ENCODE data around the gene TRIM32.

Gene TRIM32

DNA sequence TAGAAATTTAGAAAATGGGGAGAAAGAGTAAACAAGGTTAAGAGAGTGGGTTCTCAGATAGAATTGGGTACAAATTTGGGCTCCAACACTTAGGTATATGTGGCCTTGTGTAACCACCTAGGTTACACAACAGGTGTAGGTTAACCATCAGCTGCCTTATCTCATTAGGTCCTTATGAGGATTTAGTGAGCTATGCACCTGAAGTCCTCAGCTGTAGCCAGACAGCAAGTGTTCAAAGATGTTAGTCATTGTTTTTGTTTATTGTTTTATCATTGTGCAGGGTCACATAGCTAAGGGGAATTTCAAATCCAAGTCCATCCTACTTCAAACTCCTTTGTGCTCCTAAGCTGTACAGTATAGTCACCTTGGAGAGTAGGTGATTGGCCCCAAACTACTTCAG, 970 bp upstream of the TRIM32 start:
- TF ChIP-seq EZH2 (IDR thresholded peaks at IDR 0.05; ENCODE audit: borderline replicate concordance, low read length): no peak
- TF ChIP-seq CTCF (IDR thresholded peaks at IDR 0.05; ENCODE audit: low read length): no peak
- Histone ChIP-seq H3K4me1 (ENCODE audit: insufficient read depth, low read length, severe bottlenecking) (peaks cover 29% of the 10 kb centered on the region), H3F3A (ENCODE audit: insufficient read depth, low read length) (no peaks in the 10 kb centered on the region), H3K4me2 (ENCODE audit: low read length) (peak overlapping the region; percentile 81), H3K9me3 (ENCODE audit: low read length) (0 out of 2 replicates have a peak, but pooled peaks cover 7% of the 10 kb centered on the region), H3K27ac (ENCODE audit: low read depth, low read length, poor library complexity, severe bottlenecking) (no peak overlapping the region), H3K4me3 (ENCODE audit: low read depth, low read length, poor library complexity, severe bottlenecking) (peak overlapping the region; percentile 99), H4K20me1 (ENCODE audit: insufficient read depth, low read length) (no peaks in the 10 kb centered on the region), H3K9ac (ENCODE audit: low read length) (peak overlapping the region; percentile 93; the same call in 1 of the 2 replicates), H3K9me2 (ENCODE audit: low read depth, low read length) (no peaks in the 10 kb centered on the region), H3K27me3 (ENCODE audit: insufficient read depth, low read length) (no peaks in the 10 kb centered on the region), H3K36me3 (ENCODE audit: insufficient read depth, low read length) (no peaks in the 10 kb centered on the region), H3K79me2 (ENCODE audit: insufficient read depth, low read length) (peaks cover 7% of the 10 kb centered on the region; the same call in 1 of the 2 replicates), H2AFZ (ENCODE audit: low read length) (no peak overlapping the region)

DNA sequence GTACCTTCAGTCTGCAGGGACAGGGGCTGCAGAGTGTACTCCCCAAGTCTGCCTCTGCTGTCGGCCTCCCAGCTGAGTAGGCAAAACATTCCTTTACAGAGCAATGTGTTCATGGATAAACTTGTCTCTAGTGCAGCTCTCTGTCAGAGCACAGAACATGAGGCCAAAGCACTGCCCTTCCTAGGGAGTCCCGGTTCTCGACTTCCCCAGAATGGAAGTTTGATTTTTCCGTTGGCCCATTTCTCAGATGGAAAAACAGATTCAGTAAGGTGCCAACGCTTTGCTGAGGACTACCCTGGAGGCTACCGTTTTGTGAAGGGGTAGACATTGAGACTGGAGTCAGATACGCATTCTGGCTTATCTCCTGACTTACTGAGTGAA, 422 bp upstream of the TRIM32 start:
- no peaks in the 10 kb centered on the region for H3F3A ChIP-seq (ENCODE audit: insufficient read depth, low read length)
- TF ChIP-seq CTCF (IDR thresholded peaks at IDR 0.05; ENCODE audit: low read length): no peak
- TF ChIP-seq EZH2 (IDR thresholded peaks at IDR 0.05; ENCODE audit: borderline replicate concordance, low read length): no peak
- H2AFZ ChIP-seq (ENCODE audit: low read length): peak overlapping the region; percentile 29; the same call in 1 of the 2 replicates
- H3K9me2 ChIP-seq (ENCODE audit: low read depth, low read length): no peaks in the 10 kb centered on the region
- H3K27me3 ChIP-seq (ENCODE audit: insufficient read depth, low read length): no peaks in the 10 kb centered on the region
- H4K20me1 ChIP-seq (ENCODE audit: insufficient read depth, low read length): no peaks in the 10 kb centered on the region
- peak overlapping the region; percentile 99 for H3K4me3 ChIP-seq (ENCODE audit: low read depth, low read length, poor library complexity, severe bottlenecking)
- H3K27ac ChIP-seq (ENCODE audit: low read depth, low read length, poor library complexity, severe bottlenecking): no peak overlapping the region
- no peaks in the 10 kb centered on the region for H3K36me3 ChIP-seq (ENCODE audit: insufficient read depth, low read length)
- H3K9me3 ChIP-seq (ENCODE audit: low read length): 0 out of 2 replicates have a peak, but pooled peaks cover 7% of the 10 kb centered on the region
- peak overlapping the region; percentile 93 for H3K9ac ChIP-seq (ENCODE audit: low read length)
- peaks cover 34% of the 10 kb centered on the region for H3K4me1 ChIP-seq (ENCODE audit: insufficient read depth, low read length, severe bottlenecking)
- peaks cover 7% of the 10 kb centered on the region; the same call in 1 of the 2 replicates for H3K79me2 ChIP-seq (ENCODE audit: insufficient read depth, low read length)
- peak overlapping the region; percentile 81 for H3K4me2 ChIP-seq (ENCODE audit: low read length)

DNA sequence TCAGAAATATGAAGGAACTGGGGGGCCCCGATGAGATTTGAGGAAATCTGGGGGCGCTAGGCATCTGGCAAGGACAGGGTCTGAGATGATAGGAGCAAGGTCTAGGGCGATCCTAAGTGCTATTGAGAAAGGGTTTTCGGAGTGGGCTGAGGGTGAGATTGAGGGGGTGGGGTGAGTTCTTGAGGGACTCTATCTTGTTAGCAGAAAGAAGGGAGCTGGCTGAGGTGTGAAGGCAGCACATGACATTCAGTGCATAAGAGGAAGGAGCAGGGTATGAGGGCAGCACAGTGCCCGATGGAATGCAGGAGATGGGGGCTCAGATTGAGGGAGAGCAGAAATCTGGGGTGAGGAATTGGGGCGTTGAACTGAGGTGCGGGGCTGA, 640 bp downstream of the TRIM32 start:
- Histone ChIP-seq H3K4me1 (ENCODE audit: insufficient read depth, low read length, severe bottlenecking) (peaks cover 45% of the 10 kb centered on the region), H3K4me2 (ENCODE audit: low read length) (peak overlapping the region; percentile 81), H3K79me2 (ENCODE audit: insufficient read depth, low read length) (peaks cover 8% of the 10 kb centered on the region; the same call in 1 of the 2 replicates), H3K9me3 (ENCODE audit: low read length) (0 out of 2 replicates have a peak, but pooled peaks cover 7% of the 10 kb centered on the region), H3K27me3 (ENCODE audit: insufficient read depth, low read length) (no peaks in the 10 kb centered on the region), H3F3A (ENCODE audit: insufficient read depth, low read length) (no peaks in the 10 kb centered on the region), H3K27ac (ENCODE audit: low read depth, low read length, poor library complexity, severe bottlenecking) (no peak overlapping the region), H3K36me3 (ENCODE audit: insufficient read depth, low read length) (no peaks in the 10 kb centered on the region), H4K20me1 (ENCODE audit: insufficient read depth, low read length) (no peaks in the 10 kb centered on the region), H3K9ac (ENCODE audit: low read length) (peak overlapping the region; percentile 93), H3K9me2 (ENCODE audit: low read depth, low read length) (no peaks in the 10 kb centered on the region), H2AFZ (ENCODE audit: low read length) (no peak overlapping the region), H3K4me3 (ENCODE audit: low read depth, low read length, poor library complexity, severe bottlenecking) (peak overlapping the region; percentile 99)
- TF ChIP-seq EZH2 (IDR thresholded peaks at IDR 0.05; ENCODE audit: borderline replicate concordance, low read length): no peak

Measured in OCI-LY1 (cell line).